ENCODE data around the gene C9orf40.

The C9orf40 gene

GRCh38 chr9:74952201-74953151 is at the start of gene C9orf40:
Gene C9orf40 (minus strand): TSS chr9:74952912. CDS start chr9:74952611, 301 bp downstream.
- peak; percentile 84 for DNase-seq (ENCODE audit: low read depth in 1 of 2, low spot score in 1 of 2)

DNA sequence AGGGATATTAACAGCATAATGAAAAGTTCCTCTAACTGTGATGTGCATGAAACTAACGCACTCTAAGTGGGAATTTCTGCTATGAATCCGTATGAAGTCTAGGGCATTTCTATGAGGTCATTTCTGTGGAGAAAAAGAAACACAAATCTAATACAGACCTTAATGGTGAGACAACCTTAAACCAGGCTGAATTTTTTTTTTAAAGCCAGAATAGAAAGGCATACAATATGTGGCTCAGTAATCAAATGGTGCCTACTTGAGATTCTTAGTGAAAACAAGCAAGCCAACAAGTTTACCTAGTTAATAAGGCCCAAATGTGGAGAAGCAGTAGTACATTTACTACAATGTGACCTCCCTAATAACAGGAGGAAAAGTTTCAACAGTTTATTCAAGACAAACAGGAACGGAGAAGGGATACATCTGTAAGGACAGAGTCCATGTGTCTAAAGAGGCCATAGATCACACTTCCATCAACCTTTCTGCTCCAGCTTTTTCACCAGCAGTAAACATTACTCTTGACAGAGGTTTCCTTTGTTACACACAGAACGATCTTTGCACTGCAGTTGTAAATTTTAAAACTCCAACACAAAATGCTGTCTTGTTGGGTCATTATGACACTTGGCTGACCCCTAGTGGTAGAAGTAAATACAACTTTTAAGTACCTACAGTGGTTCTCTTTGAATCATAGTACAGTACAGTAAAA is 49.2 kb upstream of the C9orf40 start:
- DNase-seq (ENCODE audit: low read depth in 1 of 2, low spot score in 1 of 2), result no peak

GRCh38 chr9:75000835-75001234 is 48.1 kb upstream of the C9orf40 start:
- DNase-seq (ENCODE audit: low read depth in 1 of 2, low spot score in 1 of 2), result no peak

DNA sequence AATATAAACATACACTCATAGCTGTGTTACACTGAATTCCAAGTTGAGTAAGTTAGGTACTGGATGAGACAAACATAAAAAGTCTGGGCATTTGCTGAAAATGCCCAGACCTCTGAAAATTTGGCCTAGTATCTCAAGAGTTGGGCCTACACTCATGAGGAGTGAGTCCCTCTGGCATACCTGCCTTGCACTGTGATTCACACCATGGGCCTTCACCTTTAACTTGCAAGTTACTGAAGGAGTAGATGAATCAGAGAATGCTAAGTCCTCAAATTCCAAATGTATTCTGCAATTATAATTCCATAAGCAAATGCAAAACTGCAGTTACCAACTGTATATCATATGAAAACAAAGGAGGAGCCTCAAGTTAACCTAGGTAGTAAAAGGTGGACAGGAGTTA is 32.3 kb upstream of the C9orf40 start:
- no peak for DNase-seq (ENCODE audit: low read depth in 1 of 2, low spot score in 1 of 2)

DNA sequence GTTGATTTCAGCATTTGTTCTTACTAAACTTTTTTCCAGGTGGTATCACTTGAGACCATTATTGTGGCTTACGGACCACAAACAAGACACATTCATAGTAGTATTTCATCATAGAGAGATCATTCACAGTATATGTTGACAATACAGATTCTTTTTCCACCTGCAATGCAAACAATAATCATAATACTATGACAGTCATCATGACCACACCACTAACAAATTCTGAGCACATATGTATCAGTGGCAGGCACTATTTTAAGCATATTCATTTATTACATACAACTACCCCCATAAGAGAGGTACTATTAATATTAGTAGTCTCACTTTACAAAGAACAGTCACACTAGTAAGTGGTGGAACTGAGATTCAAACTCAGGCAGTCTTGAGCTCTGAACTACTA is 31.0 kb upstream of the C9orf40 start:
- no peak for DNase-seq (ENCODE audit: low read depth in 1 of 2, low spot score in 1 of 2)

DNA sequence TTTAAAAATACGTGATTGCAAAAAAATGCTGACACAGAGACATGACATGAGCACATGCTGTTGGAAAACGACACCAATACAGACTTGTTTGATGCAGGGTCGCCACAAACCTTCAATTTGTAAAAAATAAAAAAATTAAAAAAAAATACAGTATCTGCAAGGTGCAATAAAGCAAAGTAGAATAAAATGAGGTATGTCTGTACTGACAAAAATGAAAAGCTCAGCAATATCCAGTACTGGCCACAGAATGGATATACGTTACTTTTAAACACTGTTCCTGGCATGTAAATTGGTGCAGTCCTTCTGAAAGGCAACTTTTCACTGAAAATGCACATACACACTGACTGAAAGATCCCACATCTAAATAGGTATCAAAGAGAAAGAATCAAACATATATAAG is 27.1 kb upstream of the C9orf40 start:
- DNase-seq (ENCODE audit: low read depth in 1 of 2, low spot score in 1 of 2), result no peak

DNA sequence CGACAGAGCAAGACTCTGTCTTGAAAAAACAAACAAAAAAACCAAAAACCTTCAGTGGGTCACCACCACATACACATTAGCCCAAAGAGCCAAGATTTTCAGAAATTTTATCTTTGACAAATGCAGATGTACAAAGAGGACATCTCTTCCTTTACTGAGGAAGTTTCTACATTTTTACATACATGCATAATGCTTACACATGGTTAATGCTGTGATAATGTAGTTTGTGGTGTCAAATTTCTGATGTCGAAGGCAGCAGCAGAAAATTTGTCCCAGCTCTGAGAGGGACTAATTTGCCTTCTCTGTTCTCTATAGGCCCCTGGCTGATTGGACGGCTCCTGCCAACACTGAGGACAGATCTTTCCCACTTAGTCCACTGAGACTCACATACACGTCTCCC is 24.6 kb upstream of the C9orf40 start:
- no peak for DNase-seq (ENCODE audit: low read depth in 1 of 2, low spot score in 1 of 2)

GRCh38 chr9:74975538-74975937 is 22.8 kb upstream of the C9orf40 start:
- DNase-seq (ENCODE audit: low read depth in 1 of 2, low spot score in 1 of 2), result no peak

- no peak for DNase-seq (ENCODE audit: low read depth in 1 of 2, low spot score in 1 of 2)
These were observed 21.8 kb upstream of the C9orf40 start for GRCh38 chr9:74974558-74974957.

- DNase-seq (ENCODE audit: low read depth in 1 of 2, low spot score in 1 of 2), result no peak
These were observed 21.0 kb upstream of the C9orf40 start for GRCh38 chr9:74973714-74974113.

DNA sequence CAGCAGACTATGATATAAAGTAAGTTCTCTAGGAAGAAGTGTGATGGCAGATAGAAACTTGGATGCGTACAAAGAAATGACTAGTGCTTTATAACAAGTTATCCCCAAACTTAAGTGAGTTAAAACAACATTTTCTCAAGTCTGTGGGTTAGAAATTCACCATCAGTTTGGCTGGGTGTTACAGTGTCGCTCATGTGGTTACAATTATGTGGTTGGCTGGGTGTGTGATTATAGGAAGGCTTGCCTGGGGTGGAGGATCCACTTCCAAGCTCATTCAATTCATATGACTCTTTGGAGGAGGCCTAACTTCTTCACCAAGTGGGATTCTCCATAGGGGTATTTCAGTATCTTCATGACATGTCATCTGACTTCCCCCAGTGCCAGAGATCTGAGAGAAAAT is 10.3 kb upstream of the C9orf40 start:
- DNase-seq (ENCODE audit: low read depth in 1 of 2, low spot score in 1 of 2), result no peak

DNA sequence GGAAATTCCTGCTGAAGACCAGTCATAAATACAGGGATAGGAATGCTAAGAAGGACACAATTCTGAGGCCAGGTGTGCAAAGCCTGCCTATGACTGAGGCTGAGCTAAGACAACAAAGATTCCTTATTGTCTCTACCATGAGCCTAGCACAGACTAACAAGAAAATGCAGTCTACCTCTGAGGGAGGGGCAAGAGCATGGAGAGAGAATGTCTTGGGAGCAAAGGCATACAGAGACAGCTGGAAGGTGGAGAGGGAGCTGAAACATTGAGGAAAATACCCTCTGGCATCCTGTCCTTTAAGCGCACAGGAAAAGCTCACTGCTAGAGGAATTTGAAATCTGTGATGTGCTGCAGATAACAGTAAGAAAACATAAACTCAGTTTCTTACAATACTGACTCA is 8.8 kb upstream of the C9orf40 start:
- no peak for DNase-seq (ENCODE audit: low read depth in 1 of 2, low spot score in 1 of 2)

GRCh38 chr9:74960561-74960960 is 7.8 kb upstream of the C9orf40 start:
- DNase-seq (ENCODE audit: low read depth in 1 of 2, low spot score in 1 of 2), result no peak

GRCh38 chr9:74958587-74958986 is 5.9 kb upstream of the C9orf40 start:
- DNase-seq (ENCODE audit: low read depth in 1 of 2, low spot score in 1 of 2), result no peak

DNA sequence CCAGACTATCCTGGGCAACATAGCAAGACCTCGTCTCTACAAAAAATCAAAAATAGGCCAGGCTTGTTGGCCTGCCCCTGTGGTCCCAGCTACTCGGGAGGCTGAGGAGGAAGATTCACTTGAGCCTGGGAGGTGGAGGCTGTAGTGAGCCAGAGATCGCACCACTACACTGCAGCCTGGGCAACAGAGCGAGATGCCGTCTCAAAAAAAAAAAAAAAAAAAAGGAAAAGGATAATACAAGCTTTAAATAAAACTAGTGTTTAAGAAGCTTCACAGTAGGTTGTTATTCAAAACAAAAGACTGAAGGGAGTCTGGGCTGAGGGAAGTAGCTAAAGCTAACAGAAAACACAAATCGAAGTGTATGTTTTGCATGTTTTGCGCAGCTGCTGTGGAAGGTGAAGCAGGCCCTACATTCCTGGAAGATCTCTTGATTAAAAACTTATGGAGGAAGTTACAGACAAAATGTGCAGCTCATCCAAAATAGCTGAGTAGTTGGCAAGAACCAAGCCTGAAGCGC is 581 bp upstream of the C9orf40 start:
- DNase-seq (ENCODE audit: low read depth in 1 of 2, low spot score in 1 of 2), result no peak

- peak; percentile 18 to 20 for DNase-seq (ENCODE audit: low read depth in 1 of 2, low spot score in 1 of 2)
These were observed 974 bp downstream of the C9orf40 start for GRCh38 chr9:74951725-74952151.

- no peak for DNase-seq (ENCODE audit: low read depth in 1 of 2, low spot score in 1 of 2)
These were observed 1.5 kb downstream of the C9orf40 start for GRCh38 chr9:74951107-74951720.

- DNase-seq (ENCODE audit: low read depth in 1 of 2, low spot score in 1 of 2), result no peak
These were observed 2.6 kb downstream of the C9orf40 start for GRCh38 chr9:74949859-74950855.

GRCh38 chr9:74948937-74949336 is 3.8 kb downstream of the C9orf40 start:
- DNase-seq (ENCODE audit: low read depth in 1 of 2, low spot score in 1 of 2), result no peak

- no peak for DNase-seq (ENCODE audit: low read depth in 1 of 2, low spot score in 1 of 2)
These were observed 6.0 kb downstream of the C9orf40 start for GRCh38 chr9:74946686-74947085.

All from activated T-helper 1 cell treated with anti-CD3 and anti-CD28 coated beads, Interleukin-2, amount 50 U/mL, for 16 hours (primary cell).